H1 (cell line): ENCODE measurements around the gene ENDOD1. TPM values are rescaled to one million over a fixed set of nuclear protein-coding genes. Genes with fewer than 3 reads are reported as not detected.

Experiments used
- CTCF ChIA-PET: fragments of 300-600 bp; sonication (Branson Sonifier 250); formaldehyde crosslinking; loops from one replicate; lab custom pipeline; 2021; ENCODE audit not compliant: partially characterized antibody; lab: Charles Lee
- POLR2A ChIA-PET: fragments of 300-600 bp; sonication (Branson Sonifier 250); formaldehyde crosslinking; loops from one replicate; lab custom pipeline; 2021; ENCODE audit warnings: inconsistent platforms; ENCODE audit not compliant: partially characterized antibody; lab: Charles Lee
- DNase-seq, 2 experiments: peaks; one replicate each; pipeline versions ENCODE4 v3.0.0 to v3.0.0-alpha.2; 2010 to 2022; ENCODE audit warnings: low spot score in 2 of 2, low read depth in 1 of 2, mixed read lengths in 1 of 2
- FAIRE-seq: peaks from 2 replicates; lab custom pipeline; 2011; peaks lifted over from hg19 to GRCh38; lab: Jason Lieb, UNC
- H2AFZ ChIP-seq: 2 replicates; pipeline ENCODE4 v1.8.1; 2012; ENCODE audit warnings: low read length, inconsistent platforms
- H2AK5ac ChIP-seq: 2 replicates; pipeline ENCODE4 v1.6.1; 2013; ENCODE audit warnings: low read depth, low read length
- H2BK120ac ChIP-seq: replicated peaks from 2 replicates; pipeline ENCODE3; 2013; ENCODE audit warnings: low read depth, low read length, inconsistent platforms
- H2BK12ac ChIP-seq: 2 replicates; pipeline ENCODE4 v1.6.1; 2013; ENCODE audit warnings: low read depth, low read length
- H2BK15ac ChIP-seq: 2 replicates; pipeline ENCODE4 v1.6.1; 2013; ENCODE audit warnings: low read length
- H2BK20ac ChIP-seq: 2 replicates; pipeline ENCODE4 v1.6.1; 2013; ENCODE audit warnings: low read length
- H2BK5ac ChIP-seq: 2 replicates; pipeline ENCODE4 v1.6.1; 2013; ENCODE audit warnings: low read depth, low read length
- H3K14ac ChIP-seq: 2 replicates; pipeline ENCODE4 v1.6.1; 2013; ENCODE audit warnings: inconsistent platforms; ENCODE audit not compliant: insufficient read length
- H3K18ac ChIP-seq: 2 replicates; pipeline ENCODE4 v1.6.1; 2013; ENCODE audit warnings: low read length; ENCODE audit errors: extremely low read depth
- H3K23ac ChIP-seq: 2 replicates; pipeline ENCODE4 v1.6.1; 2013; ENCODE audit warnings: inconsistent platforms; ENCODE audit not compliant: insufficient read length
- H3K23me2 ChIP-seq: 2 replicates; pipeline ENCODE4 v1.6.1; 2013; ENCODE audit warnings: low read depth, low read length
- H3K27ac ChIP-seq: 2 replicates; pipeline ENCODE4 v1.6.1; 2011; ENCODE audit warnings: low read depth, low read length, inconsistent platforms
- H3K27me3 ChIP-seq, 4 experiments: replicated peaks in 1 of 4; 1 replicate in 1 of 4; 2 replicates in 3 of 4; pipeline versions ENCODE4 v1.6.1 to v1.8.1; 2011 to 2013; ENCODE audit warnings: low read length in 3 of 4, mild to moderate bottlenecking in 3 of 4, inconsistent platforms in 2 of 4, mixed read lengths in 2 of 4, moderate library complexity in 1 of 4; ENCODE audit not compliant: control insufficient read depth in 3 of 4, insufficient read depth in 3 of 4; ENCODE audit errors: extremely low read depth in 1 of 4
- H3K36me3 ChIP-seq, 4 experiments: 2 replicates each; pipeline versions ENCODE4 v1.6.1 to v1.8.1; 2011 to 2013; ENCODE audit warnings: mild to moderate bottlenecking in 4 of 4, low read length in 3 of 4, moderate library complexity in 2 of 4, control low read depth in 1 of 4, inconsistent platforms in 1 of 4; ENCODE audit not compliant: insufficient read depth in 4 of 4, control insufficient read depth in 2 of 4
- H3K4ac ChIP-seq: replicated peaks from 2 replicates; pipeline ENCODE3; 2013; ENCODE audit warnings: low read length, low read depth, mixed read lengths, inconsistent platforms; ENCODE audit not compliant: insufficient read length
- H3K4me1 ChIP-seq, 4 experiments: replicated peaks in 1 of 4; 1 replicate in 1 of 4; 2 replicates in 3 of 4; pipeline versions ENCODE4 v1.6.1 to v1.8.1; 2011 to 2013; ENCODE audit warnings: low read length in 3 of 4, inconsistent platforms in 2 of 4, mixed read lengths in 1 of 4; ENCODE audit not compliant: insufficient read depth in 4 of 4, control insufficient read depth in 3 of 4
- H3K4me2 ChIP-seq, 2 experiments: 2 replicates each; pipeline versions ENCODE4 v1.6.1 to v1.8.1; 2011 to 2013; ENCODE audit warnings: low read depth in 2 of 2, low read length in 2 of 2, control low read depth in 1 of 2, inconsistent platforms in 1 of 2, mild to moderate bottlenecking in 1 of 2; ENCODE audit not compliant: insufficient read depth in 1 of 2
- H3K4me3 ChIP-seq, 4 experiments: fragments of 200-600, 300-600 bp in 1 of 4; sonication (generic), shearing (Covaris generic), sonication (Bioruptor Twin) in 1 of 4; 2 replicates each; pipeline versions ENCODE4 v1.5.1 to v1.8.1; 2011 to 2016; ENCODE audit warnings: low read length in 4 of 4, low read depth in 3 of 4, control low read depth in 2 of 4, inconsistent platforms in 2 of 4, mild to moderate bottlenecking in 2 of 4, mixed read lengths in 1 of 4, moderate library complexity in 1 of 4; ENCODE audit not compliant: insufficient read depth in 2 of 4; ENCODE audit errors: extremely low read depth in 1 of 4
- H3K56ac ChIP-seq: replicated peaks from 2 replicates; pipeline ENCODE3; 2013; ENCODE audit warnings: low read depth, mild to moderate bottlenecking, mixed read lengths, low read length, inconsistent platforms; ENCODE audit not compliant: insufficient read length
- H3K79me1 ChIP-seq: 2 replicates; pipeline ENCODE4 v1.6.1; 2013; ENCODE audit warnings: low read depth, low read length, control low read depth
- H3K79me2 ChIP-seq, 2 experiments: 2 replicates each; pipeline versions ENCODE4 v1.6.1 to v1.8.1; 2012 to 2013; ENCODE audit warnings: low read length in 2 of 2, mild to moderate bottlenecking in 2 of 2, inconsistent platforms in 1 of 2; ENCODE audit not compliant: insufficient read depth in 2 of 2, control insufficient read depth in 1 of 2
- H3K9ac ChIP-seq, 4 experiments: replicated peaks in 1 of 4; 1 replicate in 1 of 4; 2 replicates in 3 of 4; pipeline versions ENCODE4 v1.6.1 to v1.8.1; 2011 to 2013; ENCODE audit warnings: low read depth in 3 of 4, low read length in 3 of 4, control low read depth in 2 of 4, mild to moderate bottlenecking in 2 of 4, moderate library complexity in 2 of 4, inconsistent platforms in 1 of 4; ENCODE audit errors: extremely low read depth in 1 of 4
- H3K9me3 ChIP-seq, 2 experiments: 2 replicates each; pipeline versions ENCODE4 v1.6.1 to v1.8.1; 2012 to 2013; ENCODE audit warnings: mild to moderate bottlenecking in 2 of 2, moderate library complexity in 2 of 2, control low read depth in 1 of 2, inconsistent platforms in 1 of 2, low read depth in 1 of 2, low read length in 1 of 2, mixed read lengths in 1 of 2; ENCODE audit not compliant: insufficient read depth in 2 of 2
- H4K20me1 ChIP-seq, 2 experiments: replicated peaks in 1 of 2; 2 replicates each; pipeline versions ENCODE3 to v1.8.1; 2011 to 2013; ENCODE audit warnings: inconsistent platforms in 2 of 2, low read length in 2 of 2, mild to moderate bottlenecking in 1 of 2; ENCODE audit not compliant: insufficient read depth in 2 of 2, control insufficient read depth in 1 of 2
- H4K5ac ChIP-seq: 2 replicates; pipeline ENCODE4 v1.6.1; 2013; ENCODE audit warnings: low read length, low read depth, mixed read lengths, inconsistent platforms; ENCODE audit not compliant: insufficient read length
- H4K8ac ChIP-seq: 2 replicates; pipeline ENCODE4 v1.8.0; 2013; ENCODE audit warnings: mild to moderate bottlenecking, moderate library complexity, low read length, inconsistent platforms; ENCODE audit not compliant: insufficient read depth; ENCODE audit errors: extremely low read depth
- H4K91ac ChIP-seq: replicated peaks from 2 replicates; pipeline ENCODE3; 2013; ENCODE audit warnings: low read length, mixed read lengths, inconsistent platforms; ENCODE audit not compliant: insufficient read length
- BCL11A ChIP-seq, 2 experiments: IDR thresholded peaks; one replicate each; pipeline ENCODE4 v1.6.1; 2011; ENCODE audit warnings: low read depth in 2 of 2, low read length in 2 of 2, mild to moderate bottlenecking in 2 of 2
- CEBPB ChIP-seq: IDR thresholded peaks from 2 replicates; pipeline ENCODE4 v1.6.1; 2012; ENCODE audit warnings: low read depth, low read length
- CTBP2 ChIP-seq: IDR thresholded peaks from 2 replicates; pipeline ENCODE4 v1.7.0; 2011; ENCODE audit warnings: borderline replicate concordance, mild to moderate bottlenecking, moderate library complexity, mixed read lengths, low read length; ENCODE audit not compliant: insufficient read depth, insufficient read length
- EGR1 ChIP-seq: IDR thresholded peaks from 2 replicates; pipeline ENCODE4 v1.6.1; 2011; ENCODE audit warnings: low read depth, low read length, borderline replicate concordance
- FOSL1 ChIP-seq: IDR thresholded peaks from 2 replicates; pipeline ENCODE4 v1.6.1; 2011; ENCODE audit warnings: mild to moderate bottlenecking, low read depth, low read length, moderate library complexity; ENCODE audit not compliant: insufficient read depth
- JUND ChIP-seq: IDR thresholded peaks from 2 replicates; pipeline ENCODE4 v1.6.1; 2011; ENCODE audit warnings: mild to moderate bottlenecking, improper control_type of control experiment, low read length
- KDM4A ChIP-seq: IDR thresholded peaks from one replicate; pipeline ENCODE4 v1.7.1; 2012; ENCODE audit warnings: low read depth, mild to moderate bottlenecking, moderate library complexity, low read length, inconsistent platforms; ENCODE audit not compliant: severe bottlenecking
- KDM5A ChIP-seq: fragments of 200-600 bp; IDR thresholded peaks from 2 replicates; pipeline ENCODE4 v1.7.1; 2012; ENCODE audit warnings: mild to moderate bottlenecking, low read length, inconsistent platforms, mixed read lengths
- NRF1 ChIP-seq: IDR thresholded peaks from 2 replicates; pipeline ENCODE4 v1.6.1; 2011; ENCODE audit warnings: mild to moderate bottlenecking, low read depth, low read length, improper control_type of control experiment
- POU5F1 ChIP-seq: IDR thresholded peaks from 2 replicates; pipeline ENCODE4 v1.6.1; 2011; ENCODE audit warnings: low read depth, mild to moderate bottlenecking, low read length, moderate library complexity
- SP1 ChIP-seq: IDR thresholded peaks from 2 replicates; pipeline ENCODE4 v1.6.1; 2011; ENCODE audit warnings: low read depth, low read length
- TAF7 ChIP-seq: optimal IDR thresholded peaks from 2 replicates; pipeline ENCODE3; 2011; ENCODE audit warnings: low read depth, mild to moderate bottlenecking, inconsistent platforms, low read length, moderate library complexity, borderline replicate concordance
- ZNF274 ChIP-seq: IDR thresholded peaks from 2 replicates; pipeline ENCODE4 v1.7.0; 2012; ENCODE audit warnings: low read length, borderline replicate concordance; ENCODE audit errors: extremely low read depth
- WGBS, 2 experiments: shearing (Covaris generic) in 1 of 2; methylation state at CpG; one replicate each; pipeline versions ENCODE4 v1.1.6 to v1.1.7; 2013 to 2015; ENCODE audit warnings: low lambda C conversion rate in 2 of 2, mixed read lengths in 2 of 2, inconsistent platforms in 1 of 2, low coverage in 1 of 2, missing lambda C conversion rate in 1 of 2; ENCODE audit not compliant: insufficient replicate concordance in 2 of 2, insufficient coverage in 1 of 2, insufficient read length in 1 of 2; ENCODE audit errors: extremely low coverage in 1 of 2, missing lambda C conversion rate in 1 of 2; 5-methylcytosine and 5-hydroxymethylcytosine counted together
- polyA plus RNA-seq, 7 experiments: library from polyadenylated mRNA; depleted of rRNA in 3 of 7; stranded (reverse) in 5 of 7; unstranded in 2 of 7; fragments of >200 nt in 5 of 7; fragments of 200-250 nt in 2 of 7; gene quantifications; 1 replicate in 5 of 7; 2 replicates in 1 of 7; 4 replicates in 1 of 7; pipeline versions ENCODE4 v1.2.1 to v1.2.3, GENCODE V29; 2011 to 2013; ENCODE audit warnings: missing spikeins in 2 of 7, mixed read lengths in 2 of 7
- total RNA-seq: library from RNA; stranded (reverse); fragmentation: NEBNext Ultra II Directional; extraction: Animal tissue kit (Norgen Biotek cat#: 25700); gene quantifications from 2 replicates; pipeline ENCODE4 v1.2.1, GENCODE V29; 2021

The ENDOD1 gene
- total and polyA plus RNA-seq, 2 of the 8 experiments (the other 6 are each of a cell fraction or from before 2014, with no cell fraction given) = 1.2 to 2.5 TPM

DNA sequence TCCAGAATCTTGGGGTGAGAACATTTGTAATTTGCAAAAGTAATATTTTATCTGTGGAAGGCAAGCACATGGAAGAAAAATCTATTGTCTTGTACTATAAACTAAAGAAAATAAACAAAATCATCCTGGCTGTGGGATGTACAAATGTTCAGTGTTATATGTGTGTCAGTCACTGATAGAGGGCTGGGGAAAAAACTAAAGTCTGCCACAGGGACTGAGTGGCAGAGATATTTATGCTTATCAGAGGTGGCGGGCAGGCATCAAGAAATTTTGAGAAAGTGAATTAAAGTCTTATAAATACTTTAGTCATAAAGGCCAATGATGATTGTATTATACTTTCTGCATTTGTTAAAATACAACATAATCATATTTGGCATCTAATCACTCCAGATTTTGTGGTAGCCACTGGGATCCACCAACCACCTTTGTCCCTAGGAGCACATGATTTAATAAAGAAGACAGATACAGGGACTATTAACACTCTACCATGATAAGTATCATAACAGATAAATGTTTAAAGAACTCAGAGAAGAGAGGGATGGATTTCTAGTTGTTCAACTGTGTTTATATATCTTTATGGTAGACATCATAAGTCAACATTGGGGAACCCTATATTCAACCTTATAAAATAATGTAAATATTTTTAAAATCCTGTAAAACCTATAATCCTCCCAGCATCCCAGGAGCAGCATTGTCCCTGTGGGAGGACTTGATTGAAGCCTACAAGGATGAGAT, 2.6 kb upstream of the ENDOD1 start:
- H3K56ac ChIP-seq = no peak overlapping the region
- H4K20me1 ChIP-seq = no peaks in the 10 kb centered on the region
- H3K23me2 ChIP-seq = peaks cover 11% of the 10 kb centered on the region
- no peak overlapping the region for H3K9ac ChIP-seq
- no peaks in the 10 kb centered on the region for H3K36me3 ChIP-seq
- POLR2A ChIA-PET = interaction anchor here (1.1 to 1.2 kb wide), 2 partner anchors 20 kb away, joined by 3 to 5 read pairs; partner anchors contain the start of gene SRSF8
- H3K79me1 ChIP-seq = no peaks in the 10 kb centered on the region
- DNase-seq (no peak), FAIRE-seq (no peak)
- no peak overlapping the region for H2AK5ac ChIP-seq
- H2BK20ac ChIP-seq = no peak overlapping the region
- no peak overlapping the region for H4K8ac ChIP-seq
- H3K9me3 ChIP-seq = no peaks in the 10 kb centered on the region
- no peak overlapping the region for H4K5ac ChIP-seq
- CTCF ChIA-PET = interaction anchor here (0.5 to 9.4 kb wide), 5 partner anchors 11 to 1005 kb away, joined by 3 to 84 read pairs (median 6); partner anchors contain the start of gene SRSF8
- H3K14ac ChIP-seq = no peak overlapping the region
- H2BK15ac ChIP-seq = no peak overlapping the region
- H3K18ac ChIP-seq = no peak overlapping the region
- no peak overlapping the region for H3K4me2 ChIP-seq
- H3K79me2 ChIP-seq = no peaks in the 10 kb centered on the region
- no peak overlapping the region for H2BK12ac ChIP-seq
- H3K23ac ChIP-seq = no peak overlapping the region
- H2BK5ac ChIP-seq = no peak overlapping the region
- H3K4me1 ChIP-seq = peaks cover 0 to 6% (median 3%) of the 10 kb centered on the region in 4 experiments; a peak in 6 of 7 replicates
- H2BK120ac ChIP-seq = no peak overlapping the region
- H3K4me3 ChIP-seq = no peak overlapping the region
- no peak overlapping the region for H4K91ac ChIP-seq
- WGBS, 2 experiments = 86% methylated on average over 1 of the region's 1 CpG; no CpG with 5 or more reads in 1 of the 2 experiments
- H3K4ac ChIP-seq = no peak overlapping the region
- H2AFZ ChIP-seq = no peak overlapping the region
- no peak overlapping the region for H3K27ac ChIP-seq
- H3K27me3 ChIP-seq = peaks cover 4 to 29% (median 23%) of the 10 kb centered on the region in 4 experiments
- TF ChIP-seq CTBP2 (no peak), CEBPB (no peak), ZNF274 (no peak), FOSL1 (no peak), KDM5A (no peak), EGR1 (no peak), SP1 (no peak), BCL11A (IDR thresholded peaks at IDR 0.05; ENCODE audit: low read depth in 2 of 2, low read length in 2 of 2) (no peak), TAF7 (no peak), POU5F1 (no peak), JUND (no peak), KDM4A (no peak), NRF1 (no peak)
